ENCODE data around the gene REN. TPM values are rescaled to one million over a fixed set of nuclear protein-coding genes. Genes with fewer than 3 reads are reported as not detected.

Gene REN
- total and polyA plus RNA-seq, 2 of the 8 experiments (the other 6 are each of a cell fraction or from before 2014, with no cell fraction given), result 0.05 TPM; not detected in 1

GRCh38 chr1:204113896-204114295 is 52.2 kb downstream of the REN start:
- WGBS, 2 experiments (ENCODE audit: extremely low coverage in 1 of 2, insufficient coverage in 1 of 2, insufficient read length in 1 of 2, insufficient replicate concordance in 2 of 2, low coverage in 1 of 2, low lambda C conversion rate in 2 of 2, missing lambda C conversion rate in 1 of 2), result 81% methylated on average over 1 of the region's 1 CpG; no CpG with 5 or more reads in 1 of the 2 experiments
- Histone ChIP-seq H3K23me2 (ENCODE audit: low read depth, low read length) (no peaks in the 10 kb centered on the region; the same call in 1 of the 2 replicates), H2AFZ (ENCODE audit: low read length) (no peak overlapping the region), H2BK15ac (ENCODE audit: low read length) (no peak overlapping the region), H2BK5ac (ENCODE audit: low read depth, low read length) (0 out of 2 replicates have a peak overlapping the region, but pooled peaks have one; percentile 35), H3K23ac (ENCODE audit: insufficient read length) (no peak overlapping the region), H3K14ac (ENCODE audit: insufficient read length) (no peak overlapping the region), H4K8ac (ENCODE audit: extremely low read depth, insufficient read depth, low read length) (no peak overlapping the region), H3K4me2 (ENCODE audit: insufficient read depth in 1 of 2, low read depth in 2 of 2, low read length in 2 of 2) (no peak overlapping the region), H3K79me2 (ENCODE audit: control insufficient read depth in 1 of 2, insufficient read depth in 2 of 2, low read length in 2 of 2) (peaks cover 5 to 81% of the 10 kb centered on the region in 2 experiments; a peak in 3 of 4 replicates), H3K36me3 (ENCODE audit: control insufficient read depth in 2 of 4, insufficient read depth in 4 of 4, low read length in 3 of 4) (peaks cover 14 to 42% (median 24%) of the 10 kb centered on the region in 4 experiments), H3K18ac (ENCODE audit: extremely low read depth, low read length) (no peak overlapping the region), H3K4ac (replicated peaks; ENCODE audit: insufficient read length, low read depth, low read length) (no peak overlapping the region), H3K79me1 (ENCODE audit: low read depth, low read length) (peaks cover 22% of the 10 kb centered on the region), H2BK120ac (replicated peaks; ENCODE audit: low read depth, low read length) (no peak overlapping the region), H2BK12ac (ENCODE audit: low read depth, low read length) (0 out of 2 replicates have a peak overlapping the region, but pooled peaks have one; percentile 3), H2AK5ac (ENCODE audit: low read depth, low read length) (no peak overlapping the region), H3K27ac (ENCODE audit: low read depth, low read length) (peak overlapping the region; percentile 23; the same call in 1 of the 2 replicates), H3K4me3 (ENCODE audit: extremely low read depth in 1 of 4, insufficient read depth in 2 of 4, low read depth in 3 of 4, low read length in 4 of 4) (no peak overlapping the region), H4K5ac (ENCODE audit: insufficient read length, low read depth, low read length) (no peak overlapping the region), H3K56ac (replicated peaks; ENCODE audit: insufficient read length, low read depth, low read length) (no peak overlapping the region), H3K27me3 (replicated peaks in 1 of 4; ENCODE audit: control insufficient read depth in 3 of 4, extremely low read depth in 1 of 4, insufficient read depth in 3 of 4, low read length in 3 of 4) (no peaks in the 10 kb centered on the region; a peak in 1 of 7 replicates), H3K9ac (replicated peaks in 1 of 4; ENCODE audit: extremely low read depth in 1 of 4, low read depth in 3 of 4, low read length in 3 of 4) (no peak overlapping the region), H4K91ac (replicated peaks; ENCODE audit: insufficient read length, low read length) (no peak overlapping the region), H4K20me1 (replicated peaks in 1 of 2; ENCODE audit: control insufficient read depth in 1 of 2, insufficient read depth in 2 of 2, low read length in 2 of 2) (peaks cover 13 to 29% of the 10 kb centered on the region in 2 experiments), H3K9me3 (ENCODE audit: insufficient read depth in 2 of 2, low read depth in 1 of 2, low read length in 1 of 2) (no peaks in the 10 kb centered on the region), H2BK20ac (ENCODE audit: low read length) (no peak overlapping the region), H3K4me1 (replicated peaks in 1 of 4; ENCODE audit: control insufficient read depth in 3 of 4, insufficient read depth in 4 of 4, low read length in 3 of 4) (peaks cover 3 to 21% (median 16%) of the 10 kb centered on the region in 4 experiments)
- ChIA-PET CTCF (ENCODE audit: partially characterized antibody) (interaction anchor here (0.7 to 7.6 kb wide), 11 partner anchors 12 to 285 kb away, joined by 3 to 105 read pairs (median 3); partner anchors contain the start of gene SOX13), POLR2A (ENCODE audit: partially characterized antibody) (interaction anchor here (0.7 to 1.8 kb wide), 4 partner anchors 10 to 246 kb away, joined by 3 to 5 read pairs (median 4); no protein-coding TSS in a partner anchor)
- FAIRE-seq (no peak), DNase-seq (ENCODE audit: low read depth in 1 of 2, low spot score in 2 of 2) (no peak)
- TF ChIP-seq GABPA (IDR thresholded peaks at IDR 0.05; ENCODE audit: borderline replicate concordance, insufficient read depth, low read length) (no peak), POU5F1 (IDR thresholded peaks at IDR 0.05; ENCODE audit: low read depth, low read length) (no peak), KDM4A (IDR thresholded peaks at IDR 0.05; ENCODE audit: low read depth, low read length, severe bottlenecking) (no peak), E2F6 (IDR thresholded peaks at IDR 0.05) (no peak), JUN (IDR thresholded peaks at IDR 0.05; ENCODE audit: low read depth, low read length) (no peak), POLR2AphosphoS5 (IDR thresholded peaks at IDR 0.05; ENCODE audit: low read depth, low read length) (no peak), RBBP5 (IDR thresholded peaks at IDR 0.05; ENCODE audit: borderline replicate concordance, low read depth, low read length) (no peak), TBP (IDR thresholded peaks at IDR 0.05; ENCODE audit: low read depth, low read length) (no peak), CREB1 (IDR thresholded peaks at IDR 0.05) (no peak), MAX (IDR thresholded peaks at IDR 0.05) (no peak), BRCA1 (IDR thresholded peaks at IDR 0.05; ENCODE audit: low read depth, low read length) (no peak), SUZ12 (IDR thresholded peaks at IDR 0.05; ENCODE audit: low read length) (no peak), SP4 (IDR thresholded peaks at IDR 0.05; ENCODE audit: low read length) (no peak), KDM1A (IDR thresholded peaks at IDR 0.05; ENCODE audit: borderline replicate concordance, low read length) (no peak)
